Neural progenitor cell (in vitro differentiated cells): ENCODE measurements around the gene UBE2G2.

Source experiments
- EZH2 ChIP-seq: fragments of 200-600 bp; sonication (generic); IDR thresholded peaks from 2 replicates; pipeline ENCODE4 v1.6.1; 2017; ENCODE audit warnings: antibody characterized with exemption, mild to moderate bottlenecking, moderate library complexity
- EZH2phosphoT487 ChIP-seq: fragments of 200-600 bp; sonication (generic); IDR thresholded peaks from 2 replicates; pipeline ENCODE4 v1.6.1; 2017; ENCODE audit warnings: antibody characterized with exemption
- TF ChIP-seq, protein P1 (sequence below): fragments of 200-600 bp; sonication (generic); IDR thresholded peaks from 2 replicates; pipeline ENCODE4 v1.5.1; 2017; ENCODE audit warnings: antibody characterized with exemption, mild to moderate bottlenecking

DNA sequence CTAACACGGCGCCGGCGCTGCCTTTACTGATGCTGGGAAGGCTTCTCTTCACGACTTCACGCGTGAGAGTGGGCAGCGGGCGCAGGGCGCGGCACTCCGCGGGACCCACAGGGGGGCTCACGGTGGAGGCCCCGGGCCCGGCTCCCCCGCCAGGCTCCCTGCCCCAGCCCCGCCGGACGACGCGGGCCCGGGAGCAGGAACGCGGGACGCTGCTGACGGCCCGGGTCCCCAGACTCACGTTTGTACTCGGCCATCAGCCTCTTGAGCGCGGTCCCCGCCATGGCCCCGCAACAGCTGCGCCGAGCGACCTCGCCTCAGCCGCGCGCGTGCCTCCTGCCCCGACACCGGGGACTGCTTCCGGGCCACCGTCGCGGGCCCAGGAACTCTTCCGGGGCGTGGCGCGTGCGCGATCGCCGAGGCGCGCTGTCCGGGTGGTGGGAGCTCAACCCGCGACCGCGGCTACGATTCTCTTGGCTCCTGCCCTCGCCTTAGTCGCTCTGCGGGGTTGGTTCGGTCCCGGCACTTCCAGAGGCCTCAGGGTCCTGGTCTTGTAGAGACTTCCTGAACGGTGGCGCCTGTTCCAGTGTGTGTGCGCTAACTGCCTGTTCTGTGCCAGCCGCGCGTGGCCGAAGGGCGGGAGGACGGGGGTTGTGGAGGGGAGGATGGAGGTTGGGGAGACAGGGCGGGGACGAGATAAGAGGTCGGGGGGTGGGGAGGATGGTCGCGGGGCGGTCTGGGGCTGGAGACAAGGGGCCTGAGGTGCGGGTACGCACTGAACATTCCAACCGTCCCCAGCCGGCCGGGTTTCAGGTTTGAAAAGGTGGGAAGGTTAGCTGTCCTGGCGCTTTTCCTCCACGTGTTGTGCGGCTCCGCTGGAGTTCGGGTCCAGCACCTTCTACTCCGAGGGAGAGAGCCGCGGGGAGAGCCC lies at the start of gene UBE2G2:
- TF ChIP-seq, protein P1, sequence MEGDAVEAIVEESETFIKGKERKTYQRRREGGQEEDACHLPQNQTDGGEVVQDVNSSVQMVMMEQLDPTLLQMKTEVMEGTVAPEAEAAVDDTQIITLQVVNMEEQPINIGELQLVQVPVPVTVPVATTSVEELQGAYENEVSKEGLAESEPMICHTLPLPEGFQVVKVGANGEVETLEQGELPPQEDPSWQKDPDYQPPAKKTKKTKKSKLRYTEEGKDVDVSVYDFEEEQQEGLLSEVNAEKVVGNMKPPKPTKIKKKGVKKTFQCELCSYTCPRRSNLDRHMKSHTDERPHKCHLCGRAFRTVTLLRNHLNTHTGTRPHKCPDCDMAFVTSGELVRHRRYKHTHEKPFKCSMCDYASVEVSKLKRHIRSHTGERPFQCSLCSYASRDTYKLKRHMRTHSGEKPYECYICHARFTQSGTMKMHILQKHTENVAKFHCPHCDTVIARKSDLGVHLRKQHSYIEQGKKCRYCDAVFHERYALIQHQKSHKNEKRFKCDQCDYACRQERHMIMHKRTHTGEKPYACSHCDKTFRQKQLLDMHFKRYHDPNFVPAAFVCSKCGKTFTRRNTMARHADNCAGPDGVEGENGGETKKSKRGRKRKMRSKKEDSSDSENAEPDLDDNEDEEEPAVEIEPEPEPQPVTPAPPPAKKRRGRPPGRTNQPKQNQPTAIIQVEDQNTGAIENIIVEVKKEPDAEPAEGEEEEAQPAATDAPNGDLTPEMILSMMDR, result no peak
- TF ChIP-seq EZH2phosphoT487, result no peak
- no peak for TF ChIP-seq EZH2
